BE2C (cell line): ENCODE results near the gene KIF7.
A peak's percentile ranks its signal among the peaks of the same experiment; 100 is the strongest.

ENCODE experiments used
- DNase-seq: peaks from one replicate; pipeline ENCODE4 v3.0.0-alpha.2; 2020
- H3K27me3 ChIP-seq: fragments of 250-450 bp; sonication (Bioruptor Pico); 2 replicates; pipeline ENCODE4 v1.5.1; 2020; ENCODE audit warnings: mild to moderate bottlenecking
- H3K36me3 ChIP-seq: fragments of 250-450 bp; sonication (Bioruptor Pico); 2 replicates; pipeline ENCODE4 v1.5.1; 2020; ENCODE audit warnings: mild to moderate bottlenecking
- H3K4me1 ChIP-seq: fragments of 250-450 bp; sonication (Bioruptor Pico); 2 replicates; pipeline ENCODE4 v1.5.1; 2020
- H3K4me3 ChIP-seq: 2 replicates; pipeline ENCODE4 v1.5.1; 2011; ENCODE audit warnings: low read depth, low read length
- H3K9me3 ChIP-seq: fragments of 250-450 bp; sonication (Bioruptor Pico); 2 replicates; pipeline ENCODE4 v1.5.1; 2020
- TF ChIP-seq, protein P1 (sequence below): IDR thresholded peaks from 2 replicates; pipeline ENCODE4 v1.5.1; 2012; ENCODE audit warnings: mild to moderate bottlenecking, low read depth, low read length

Gene KIF7

GRCh38 chr15:89621547-89621946 is 33.7 kb downstream of the KIF7 start:
- no peak for DNase-seq
- Histone ChIP-seq H3K9me3 (no peaks in the 10 kb centered on the region), H3K27me3 (no peaks in the 10 kb centered on the region), H3K4me1 (no peaks in the 10 kb centered on the region), H3K36me3 (peaks cover 97% of the 10 kb centered on the region), H3K4me3 (no peak overlapping the region)
- TF ChIP-seq, protein P1, sequence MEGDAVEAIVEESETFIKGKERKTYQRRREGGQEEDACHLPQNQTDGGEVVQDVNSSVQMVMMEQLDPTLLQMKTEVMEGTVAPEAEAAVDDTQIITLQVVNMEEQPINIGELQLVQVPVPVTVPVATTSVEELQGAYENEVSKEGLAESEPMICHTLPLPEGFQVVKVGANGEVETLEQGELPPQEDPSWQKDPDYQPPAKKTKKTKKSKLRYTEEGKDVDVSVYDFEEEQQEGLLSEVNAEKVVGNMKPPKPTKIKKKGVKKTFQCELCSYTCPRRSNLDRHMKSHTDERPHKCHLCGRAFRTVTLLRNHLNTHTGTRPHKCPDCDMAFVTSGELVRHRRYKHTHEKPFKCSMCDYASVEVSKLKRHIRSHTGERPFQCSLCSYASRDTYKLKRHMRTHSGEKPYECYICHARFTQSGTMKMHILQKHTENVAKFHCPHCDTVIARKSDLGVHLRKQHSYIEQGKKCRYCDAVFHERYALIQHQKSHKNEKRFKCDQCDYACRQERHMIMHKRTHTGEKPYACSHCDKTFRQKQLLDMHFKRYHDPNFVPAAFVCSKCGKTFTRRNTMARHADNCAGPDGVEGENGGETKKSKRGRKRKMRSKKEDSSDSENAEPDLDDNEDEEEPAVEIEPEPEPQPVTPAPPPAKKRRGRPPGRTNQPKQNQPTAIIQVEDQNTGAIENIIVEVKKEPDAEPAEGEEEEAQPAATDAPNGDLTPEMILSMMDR = no peak

DNA sequence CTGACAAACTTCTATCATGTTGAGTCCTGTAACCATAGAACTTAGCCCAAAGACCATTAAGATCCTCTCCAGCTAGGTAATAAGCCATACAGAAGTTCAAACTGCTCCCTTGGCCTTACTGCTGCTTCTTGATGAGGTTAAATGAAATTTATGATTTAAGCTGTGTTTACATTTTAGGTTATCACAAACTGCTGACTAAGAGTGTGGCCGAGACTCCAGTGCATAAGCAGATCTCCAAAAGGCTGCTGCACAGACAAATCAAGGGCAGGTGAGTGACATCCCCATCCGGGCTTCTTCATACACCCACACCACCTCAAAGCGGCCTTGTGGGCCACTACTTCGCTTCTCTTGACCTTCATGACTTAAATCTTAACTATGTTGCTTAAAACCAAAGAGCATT is 39.0 kb downstream of the KIF7 start:
- no peaks in the 10 kb centered on the region for H3K9me3 ChIP-seq
- H3K4me3 ChIP-seq = no peak overlapping the region
- no peaks in the 10 kb centered on the region for H3K27me3 ChIP-seq
- peaks cover 88% of the 10 kb centered on the region for H3K36me3 ChIP-seq
- DNase-seq = no peak
- H3K4me1 ChIP-seq = peaks cover 5% of the 10 kb centered on the region
- TF ChIP-seq, protein P1 = no peak

GRCh38 chr15:89615135-89615534 is 40.1 kb downstream of the KIF7 start:
- TF ChIP-seq, protein P1 = no peak
- no peak overlapping the region for H3K4me3 ChIP-seq
- no peaks in the 10 kb centered on the region for H3K27me3 ChIP-seq
- H3K4me1 ChIP-seq = peaks cover 5% of the 10 kb centered on the region
- peak; percentile 32 for DNase-seq
- H3K9me3 ChIP-seq = no peaks in the 10 kb centered on the region
- H3K36me3 ChIP-seq = peaks cover 86% of the 10 kb centered on the region

DNA sequence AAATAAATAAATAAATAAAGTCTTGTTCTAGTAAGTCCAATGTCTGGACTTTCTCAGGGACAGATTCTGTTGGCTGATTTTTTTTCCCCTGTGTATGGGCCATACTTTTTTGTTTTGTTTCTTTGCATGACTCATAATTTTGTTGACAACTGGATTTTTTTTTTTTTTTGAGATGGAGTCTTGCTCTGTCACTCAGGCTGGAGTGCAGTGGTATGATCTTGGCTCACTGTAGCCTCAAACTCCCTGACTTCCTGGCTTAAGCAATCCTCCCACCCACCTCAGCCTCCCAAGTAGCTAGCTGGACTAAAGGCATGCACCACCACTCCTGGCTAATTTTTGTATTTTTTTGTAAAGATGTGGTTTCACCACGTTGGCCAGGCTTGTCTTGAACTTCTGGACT is 41.1 kb downstream of the KIF7 start:
- Histone ChIP-seq H3K4me1 (peaks cover 5% of the 10 kb centered on the region), H3K36me3 (peaks cover 86% of the 10 kb centered on the region)
- DNase-seq = no peak

DNA sequence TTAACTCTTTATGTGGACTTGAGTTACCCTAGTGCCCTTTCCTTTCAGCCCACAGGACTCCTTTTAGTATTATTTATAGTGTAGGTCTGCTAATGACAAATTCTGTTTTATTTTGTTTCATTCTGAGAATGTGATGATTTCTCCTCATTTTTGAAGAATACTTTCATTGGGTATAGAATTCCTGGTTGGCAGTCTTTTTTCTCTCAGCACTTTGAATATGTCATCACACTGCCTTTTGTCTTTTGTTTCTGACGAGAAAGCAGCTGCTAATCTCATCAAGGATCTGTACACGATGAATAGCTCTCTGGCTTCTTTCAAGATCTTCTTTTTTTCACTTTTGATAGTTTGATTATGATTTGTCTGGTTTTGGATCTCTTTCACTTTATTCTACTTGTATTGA is 42.2 kb downstream of the KIF7 start:
- Histone ChIP-seq H3K36me3 (peaks cover 85% of the 10 kb centered on the region), H3K4me3 (no peak overlapping the region), H3K9me3 (no peaks in the 10 kb centered on the region), H3K4me1 (peaks cover 5% of the 10 kb centered on the region), H3K27me3 (no peaks in the 10 kb centered on the region)
- TF ChIP-seq, protein P1 = no peak
- DNase-seq = no peak

More for the DNA sequence above, 41.1 kb downstream of the KIF7 start:
- H3K4me3 ChIP-seq = no peak overlapping the region
- no peaks in the 10 kb centered on the region for H3K27me3 ChIP-seq
- H3K9me3 ChIP-seq = no peaks in the 10 kb centered on the region
- TF ChIP-seq, protein P1 = no peak

- Histone ChIP-seq H3K9me3 (no peaks in the 10 kb centered on the region), H3K27me3 (no peaks in the 10 kb centered on the region), H3K4me3 (no peak overlapping the region), H3K4me1 (peaks cover 5% of the 10 kb centered on the region), H3K36me3 (peaks cover 87% of the 10 kb centered on the region)
- no peak for DNase-seq
- TF ChIP-seq, protein P1 = no peak
Measured at GRCh38 chr15:89611317-89611716, 44.0 kb downstream of the KIF7 start.
